ENCODE results near the gene SLC1A3. TPM values are rescaled to one million over a fixed set of nuclear protein-coding genes. Genes with fewer than 3 reads are reported as not detected.

Gene SLC1A3
- total RNA-seq, 1 experiment from 2014 or later: 28.9 TPM

- no peak for TF ChIP-seq CTCF (conservative IDR thresholded peaks at IDR 0.05; ENCODE audit: low read depth, low read length)
- TF ChIP-seq EZH2 (IDR thresholded peaks at IDR 0.05; ENCODE audit: borderline replicate concordance, low read depth, low read length, poor library complexity, severe bottlenecking): no peak
- no peak overlapping the region for H3K4me3 ChIP-seq (ENCODE audit: low read depth, low read length, poor library complexity, severe bottlenecking)
- H3K27ac ChIP-seq (ENCODE audit: low read depth, low read length, poor library complexity, severe bottlenecking): no peak overlapping the region
- peak; percentile 47 for DNase-seq (ENCODE audit: low spot score)
- ChIA-PET CTCF (no interaction called here), POLR2A (ENCODE audit: low non-redundant PET) (interaction anchor here (0.7 kb wide), 1 partner anchor 1135 kb away, joined by 3 read pairs; no protein-coding TSS in a partner anchor)
- H3K27me3 ChIP-seq (replicated peaks; ENCODE audit: insufficient read depth, low read depth, low read length, poor library complexity): no peaks in the 10 kb centered on the region
- intact Hi-C loops (cut with micrococcal nuclease; ENCODE audit: unreplicated experiment): no loop called here
- H3K4me1 ChIP-seq (ENCODE audit: insufficient read depth, low read length, poor library complexity, severe bottlenecking): no peaks in the 10 kb centered on the region
- no peaks in the 10 kb centered on the region for H3K36me3 ChIP-seq (ENCODE audit: insufficient read depth, low read length, poor library complexity, severe bottlenecking)
- no peaks in the 10 kb centered on the region for H3K9me3 ChIP-seq (ENCODE audit: low read depth, low read length, poor library complexity, severe bottlenecking)
- BruUV-seq (replicated peaks): no TSS peak
These were observed 36.9 kb upstream of the SLC1A3 start for GRCh38 chr5:36569491-36569890.

GRCh38 chr5:36570301-36571095 is 35.9 kb upstream of the SLC1A3 start:
- DNase-seq (ENCODE audit: low spot score): no peak
- ChIA-PET POLR2A (ENCODE audit: low non-redundant PET) (no interaction called here), CTCF (no interaction called here)
- H3K9me3 ChIP-seq (ENCODE audit: low read depth, low read length, poor library complexity, severe bottlenecking): no peaks in the 10 kb centered on the region
- no peak overlapping the region for H3K27ac ChIP-seq (ENCODE audit: low read depth, low read length, poor library complexity, severe bottlenecking)
- H3K36me3 ChIP-seq (ENCODE audit: insufficient read depth, low read length, poor library complexity, severe bottlenecking): no peaks in the 10 kb centered on the region
- intact Hi-C loops (cut with micrococcal nuclease; ENCODE audit: unreplicated experiment): no loop called here
- BruUV-seq (replicated peaks): no TSS peak
- H3K27me3 ChIP-seq (replicated peaks; ENCODE audit: insufficient read depth, low read depth, low read length, poor library complexity): no peaks in the 10 kb centered on the region
- no peak overlapping the region for H3K4me3 ChIP-seq (ENCODE audit: low read depth, low read length, poor library complexity, severe bottlenecking)
- TF ChIP-seq CTCF (conservative IDR thresholded peaks at IDR 0.05; ENCODE audit: low read depth, low read length) (no peak), EZH2 (IDR thresholded peaks at IDR 0.05; ENCODE audit: borderline replicate concordance, low read depth, low read length, poor library complexity, severe bottlenecking) (no peak)
- H3K4me1 ChIP-seq (ENCODE audit: insufficient read depth, low read length, poor library complexity, severe bottlenecking): no peaks in the 10 kb centered on the region

GRCh38 chr5:36571401-36572042 is 34.9 kb upstream of the SLC1A3 start:
- TF ChIP-seq EZH2 (IDR thresholded peaks at IDR 0.05; ENCODE audit: borderline replicate concordance, low read depth, low read length, poor library complexity, severe bottlenecking): no peak
- no peak for TF ChIP-seq CTCF (conservative IDR thresholded peaks at IDR 0.05; ENCODE audit: low read depth, low read length)
- no peak overlapping the region for H3K4me3 ChIP-seq (ENCODE audit: low read depth, low read length, poor library complexity, severe bottlenecking)
- no peaks in the 10 kb centered on the region for H3K36me3 ChIP-seq (ENCODE audit: insufficient read depth, low read length, poor library complexity, severe bottlenecking)
- H3K27ac ChIP-seq (ENCODE audit: low read depth, low read length, poor library complexity, severe bottlenecking): no peak overlapping the region
- ChIA-PET CTCF (interaction anchor here (0.6 kb wide), 1 partner anchor 156 kb away, joined by 4 read pairs; no protein-coding TSS in a partner anchor), POLR2A (ENCODE audit: low non-redundant PET) (no interaction called here)
- no peaks in the 10 kb centered on the region for H3K4me1 ChIP-seq (ENCODE audit: insufficient read depth, low read length, poor library complexity, severe bottlenecking)
- BruUV-seq (replicated peaks): no TSS peak
- DNase-seq (ENCODE audit: low spot score): no peak
- no peaks in the 10 kb centered on the region for H3K27me3 ChIP-seq (replicated peaks; ENCODE audit: insufficient read depth, low read depth, low read length, poor library complexity)
- H3K9me3 ChIP-seq (ENCODE audit: low read depth, low read length, poor library complexity, severe bottlenecking): no peaks in the 10 kb centered on the region
- intact Hi-C loops (cut with micrococcal nuclease; ENCODE audit: unreplicated experiment): no loop called here

Data from A673 (cell line).